ENCODE data around the gene ARHGEF39.
"Not testable (repeated sequence)": the region's sequence is repeated elsewhere in the genome, so short reads cannot be mapped to it uniquely, and the experiment has no call there.

Gene ARHGEF39

GRCh38 chr9:35656831-35657545, 8.0 kb downstream of the ARHGEF39 start:
- no peak overlapping the region for H3K27ac ChIP-seq (ENCODE audit: low read length)

GRCh38 chr9:35656348-35656747, 8.6 kb downstream of the ARHGEF39 start:
- no peak overlapping the region for H3K9ac ChIP-seq (ENCODE audit: low read depth, low read length)
- peaks cover 14% of the 10 kb centered on the region for H3K36me3 ChIP-seq (ENCODE audit: insufficient read depth, low read depth, low read length)
- no peak overlapping the region for H3K4me3 ChIP-seq (ENCODE audit: low read length)
- H3K27me3 ChIP-seq (ENCODE audit: insufficient read depth, low read length), result peaks cover 13% of the 10 kb centered on the region
- no peak overlapping the region for H3K27ac ChIP-seq (ENCODE audit: low read length)
- no peaks in the 10 kb centered on the region for H3K9me3 ChIP-seq (ENCODE audit: insufficient read depth, low read depth, low read length)
- H3K4me1 ChIP-seq (ENCODE audit: insufficient read depth, low read length), result peaks cover 4% of the 10 kb centered on the region; the same call in 1 of the 2 replicates

More at GRCh38 chr9:35656831-35657545, 8.0 kb downstream of the ARHGEF39 start:
- peaks cover 21% of the 10 kb centered on the region for H3K36me3 ChIP-seq (ENCODE audit: insufficient read depth, low read depth, low read length)
- H3K27me3 ChIP-seq (ENCODE audit: insufficient read depth, low read length), result peaks cover 13% of the 10 kb centered on the region
- H3K9me3 ChIP-seq (ENCODE audit: insufficient read depth, low read depth, low read length), result no peaks in the 10 kb centered on the region
- peak overlapping the region; percentile 89 for H3K4me3 ChIP-seq (ENCODE audit: low read length)
- peaks cover 4% of the 10 kb centered on the region; the same call in 1 of the 2 replicates for H3K4me1 ChIP-seq (ENCODE audit: insufficient read depth, low read length)
- peak overlapping the region; percentile 87 for H3K9ac ChIP-seq (ENCODE audit: low read depth, low read length)

GRCh38 chr9:35653611-35654010, 11.4 kb downstream of the ARHGEF39 start:
- Histone ChIP-seq H3K4me3 (ENCODE audit: low read length) (no peak overlapping the region), H3K27me3 (ENCODE audit: insufficient read depth, low read length) (peaks cover 13% of the 10 kb centered on the region), H3K4me1 (ENCODE audit: insufficient read depth, low read length) (peaks cover 5% of the 10 kb centered on the region; the same call in 1 of the 2 replicates), H3K9ac (ENCODE audit: low read depth, low read length) (no peak overlapping the region), H3K9me3 (ENCODE audit: insufficient read depth, low read depth, low read length) (no peaks in the 10 kb centered on the region), H3K27ac (ENCODE audit: low read length) (no peak overlapping the region), H3K36me3 (ENCODE audit: insufficient read depth, low read depth, low read length) (no peaks in the 10 kb centered on the region)

- Histone ChIP-seq H3K36me3 (ENCODE audit: insufficient read depth, low read depth, low read length) (no peaks in the 10 kb centered on the region), H3K27me3 (ENCODE audit: insufficient read depth, low read length) (peaks cover 15% of the 10 kb centered on the region), H3K4me3 (ENCODE audit: low read length) (no peak overlapping the region), H3K27ac (ENCODE audit: low read length) (no peak overlapping the region), H3K9me3 (ENCODE audit: insufficient read depth, low read depth, low read length) (no peaks in the 10 kb centered on the region), H3K4me1 (ENCODE audit: insufficient read depth, low read length) (peaks cover 5% of the 10 kb centered on the region; the same call in 1 of the 2 replicates), H3K9ac (ENCODE audit: low read depth, low read length) (no peak overlapping the region)
Measured at GRCh38 chr9:35652829-35653209, 12.2 kb downstream of the ARHGEF39 start.

- H3K27ac ChIP-seq (ENCODE audit: low read length), result no peak overlapping the region
- H3K9ac ChIP-seq (ENCODE audit: low read depth, low read length), result no peak overlapping the region
- peaks cover 20% of the 10 kb centered on the region for H3K27me3 ChIP-seq (ENCODE audit: insufficient read depth, low read length)
- no peak overlapping the region for H3K4me3 ChIP-seq (ENCODE audit: low read length)
- H3K4me1 ChIP-seq (ENCODE audit: insufficient read depth, low read length), result peaks cover 7% of the 10 kb centered on the region; the same call in 1 of the 2 replicates
- no peaks in the 10 kb centered on the region for H3K9me3 ChIP-seq (ENCODE audit: insufficient read depth, low read depth, low read length)
- H3K36me3 ChIP-seq (ENCODE audit: insufficient read depth, low read depth, low read length), result no peaks in the 10 kb centered on the region
Measured at GRCh38 chr9:35651956-35652828, 12.8 kb downstream of the ARHGEF39 start.

- Histone ChIP-seq H3K4me3 (ENCODE audit: low read length) (peak within 1 kb of the TSS; percentile 64; the same call in 1 of the 2 replicates), H3K9me3 (ENCODE audit: insufficient read depth, low read depth, low read length) (no peaks in the 10 kb centered on the region), H3K27ac (ENCODE audit: low read length) (peak within 1 kb of the TSS; percentile 19), H3K4me1 (ENCODE audit: insufficient read depth, low read length) (peaks cover 7% of the 10 kb centered on the region; the same call in 1 of the 2 replicates), H3K9ac (ENCODE audit: low read depth, low read length) (peak within 1 kb of the TSS; percentile 61; the same call in 1 of the 2 replicates), H3K36me3 (ENCODE audit: insufficient read depth, low read depth, low read length) (no peaks in the 10 kb centered on the region), H3K27me3 (ENCODE audit: insufficient read depth, low read length) (peaks cover 7% of the 10 kb centered on the region; the same call in 1 of the 2 replicates)
Measured at GRCh38 chr9:35650341-35651158, 14.4 kb downstream of the ARHGEF39 start, which contains the start of gene SIT1. SIT1 (minus strand) TSS chr9:35650931; CDS start chr9:35650853, 78 bp downstream.

- Histone ChIP-seq H3K36me3 (ENCODE audit: insufficient read depth, low read depth, low read length) (no peaks in the 10 kb centered on the region), H3K4me1 (ENCODE audit: insufficient read depth, low read length) (peaks cover 7% of the 10 kb centered on the region; the same call in 1 of the 2 replicates), H3K4me3 (ENCODE audit: low read length) (peak overlapping the region; percentile 64; the same call in 1 of the 2 replicates), H3K27me3 (ENCODE audit: insufficient read depth, low read length) (peaks cover 7% of the 10 kb centered on the region; the same call in 1 of the 2 replicates), H3K27ac (ENCODE audit: low read length) (peak overlapping the region; percentile 19), H3K9me3 (ENCODE audit: insufficient read depth, low read depth, low read length) (no peaks in the 10 kb centered on the region), H3K9ac (ENCODE audit: low read depth, low read length) (peak overlapping the region; percentile 61; the same call in 1 of the 2 replicates)
Measured at GRCh38 chr9:35649431-35650340, 15.3 kb downstream of the ARHGEF39 start.

- H3K4me3 ChIP-seq (ENCODE audit: low read length), result peak overlapping the region; percentile 93
- no peak overlapping the region for H3K27ac ChIP-seq (ENCODE audit: low read length)
- no peaks in the 10 kb centered on the region for H3K36me3 ChIP-seq (ENCODE audit: insufficient read depth, low read depth, low read length)
- no peaks in the 10 kb centered on the region for H3K9me3 ChIP-seq (ENCODE audit: insufficient read depth, low read depth, low read length)
- H3K9ac ChIP-seq (ENCODE audit: low read depth, low read length), result peak overlapping the region; percentile 74; the same call in 1 of the 2 replicates
- H3K4me1 ChIP-seq (ENCODE audit: insufficient read depth, low read length), result peaks cover 7% of the 10 kb centered on the region; the same call in 1 of the 2 replicates
- H3K27me3 ChIP-seq (ENCODE audit: insufficient read depth, low read length), result peaks cover 7% of the 10 kb centered on the region; the same call in 1 of the 2 replicates
Measured at GRCh38 chr9:35646533-35647265, 18.3 kb downstream of the ARHGEF39 start.

- peak overlapping the region; percentile 93 for H3K4me3 ChIP-seq (ENCODE audit: low read length)
- peak overlapping the region; percentile 74; the same call in 1 of the 2 replicates for H3K9ac ChIP-seq (ENCODE audit: low read depth, low read length)
- no peak overlapping the region for H3K27ac ChIP-seq (ENCODE audit: low read length)
- H3K27me3 ChIP-seq (ENCODE audit: insufficient read depth, low read length), result peaks cover 7% of the 10 kb centered on the region; the same call in 1 of the 2 replicates
- H3K4me1 ChIP-seq (ENCODE audit: insufficient read depth, low read length), result peaks cover 7% of the 10 kb centered on the region; the same call in 1 of the 2 replicates
- H3K36me3 ChIP-seq (ENCODE audit: insufficient read depth, low read depth, low read length), result no peaks in the 10 kb centered on the region
- no peaks in the 10 kb centered on the region for H3K9me3 ChIP-seq (ENCODE audit: insufficient read depth, low read depth, low read length)
Measured at GRCh38 chr9:35646153-35646532, 18.9 kb downstream of the ARHGEF39 start.

GRCh38 chr9:35645736-35646135, 19.3 kb downstream of the ARHGEF39 start:
- Histone ChIP-seq H3K9ac (ENCODE audit: low read depth, low read length) (peak overlapping the region; percentile 74; the same call in 1 of the 2 replicates), H3K4me3 (ENCODE audit: low read length) (peak overlapping the region; percentile 93)
- not testable (repeated sequence) for H3K27me3 ChIP-seq (ENCODE audit: insufficient read depth, low read length); H3K36me3 ChIP-seq (ENCODE audit: insufficient read depth, low read depth, low read length); H3K4me1 ChIP-seq (ENCODE audit: insufficient read depth, low read length); H3K27ac ChIP-seq (ENCODE audit: low read length); H3K9me3 ChIP-seq (ENCODE audit: insufficient read depth, low read depth, low read length)

Measured in iPS-20b (cell line).